NCI-H2107 treated with DMSO at 0.1 percent for 48 hours (cell line): ENCODE measurements around the gene SPATA46.

ENCODE experiments used
- DNase-seq: peaks from one replicate; lab custom pipeline; 2025; ENCODE audit not compliant: unreplicated experiment; lab: John Stamatoyannopoulos, UW

SPATA46 gene

DNA sequence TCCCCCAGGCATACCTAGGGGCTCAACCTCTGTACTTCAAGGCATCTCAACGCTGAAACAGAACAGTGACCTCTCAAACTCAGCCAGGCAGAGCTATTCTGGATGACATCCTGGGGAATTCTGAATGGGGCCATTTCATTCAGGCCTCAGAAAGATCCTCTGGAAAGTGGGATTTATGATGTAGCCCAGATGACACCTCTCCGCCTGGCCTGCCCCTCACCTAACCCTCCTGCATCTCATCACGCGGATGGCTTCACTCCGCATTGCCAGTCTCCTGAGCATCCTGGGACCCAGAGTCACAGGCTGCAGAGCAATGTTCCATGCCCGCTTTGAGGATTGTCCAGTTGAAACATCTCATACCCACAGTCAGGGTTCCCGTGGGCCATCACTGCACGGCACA, 1.2 kb downstream of the SPATA46 start:
- DNase-seq, result no peak

DNA sequence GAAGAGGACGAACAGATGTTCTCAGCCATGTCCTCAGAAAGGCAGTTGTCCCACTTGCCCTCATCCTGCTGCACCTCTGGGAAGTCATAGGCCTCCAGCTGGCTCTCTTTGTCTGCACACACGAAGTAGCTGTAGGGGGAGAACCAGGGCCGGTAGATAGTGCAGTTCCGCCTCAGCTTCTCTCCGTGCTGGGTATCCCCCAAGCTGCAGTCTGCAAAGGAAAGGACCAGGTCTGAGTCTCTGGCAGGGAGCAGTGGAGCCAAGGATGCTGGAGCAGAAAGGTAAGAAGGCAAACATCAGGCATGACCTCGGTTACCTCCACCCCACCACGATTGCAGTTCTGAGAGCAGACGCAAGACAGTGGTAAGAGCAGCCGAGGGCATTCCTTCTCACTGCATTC, 2.2 kb downstream of the SPATA46 start:
- DNase-seq, result no peak

DNA sequence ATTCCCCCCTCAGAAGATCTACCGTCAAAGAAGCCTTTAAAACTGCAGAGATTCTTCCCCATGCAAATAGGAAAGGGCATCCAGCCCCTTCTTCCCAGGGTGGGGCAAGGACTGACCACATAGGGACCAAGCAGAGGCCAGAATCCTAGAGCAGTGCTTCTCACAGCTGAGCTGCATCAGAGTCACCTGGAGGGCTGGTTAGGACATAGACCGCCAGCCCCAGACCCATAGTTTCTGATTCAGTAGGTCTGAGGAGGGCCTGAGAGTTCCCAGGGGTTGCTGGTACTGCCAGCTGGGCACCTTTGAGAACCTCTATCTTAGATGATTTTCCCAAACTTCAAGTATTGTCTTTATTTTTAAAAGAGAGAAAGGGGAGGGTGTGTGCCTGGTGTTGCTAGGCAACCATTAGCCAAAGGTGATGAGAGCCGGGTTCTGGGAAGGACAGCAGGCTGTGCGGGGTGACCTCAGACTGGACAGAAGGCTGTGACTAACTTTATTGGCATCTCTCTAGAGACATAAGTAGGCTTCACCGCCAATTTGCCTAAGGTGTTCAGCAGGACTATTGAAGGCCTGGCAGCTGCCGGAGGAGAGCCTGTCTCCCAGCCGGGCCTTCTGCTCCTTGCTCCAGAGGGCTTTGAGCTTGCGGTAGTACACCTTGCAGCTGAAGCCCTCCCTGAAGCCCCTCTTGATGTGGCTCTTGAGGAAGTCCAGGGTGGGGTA, 3.0 kb downstream of the SPATA46 start:
- no peak for DNase-seq

DNA sequence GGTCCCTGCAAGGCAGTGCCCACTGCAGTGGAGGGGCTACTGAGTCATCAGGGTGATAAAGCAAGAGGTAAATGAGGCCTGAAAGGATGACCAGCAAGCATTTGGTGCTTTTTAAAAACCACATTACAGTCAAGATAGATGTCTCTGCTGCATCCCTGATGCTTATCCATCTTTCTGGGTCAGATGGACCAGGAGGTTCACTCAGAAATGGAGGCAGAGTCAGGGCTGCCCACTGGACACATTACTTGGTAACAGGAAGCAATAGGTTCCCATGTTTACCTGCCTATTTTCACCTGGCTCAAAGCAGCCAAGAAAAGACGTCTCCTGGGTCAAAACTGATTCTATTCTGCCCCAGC, 3.6 kb downstream of the SPATA46 start:
- no peak for DNase-seq

DNA sequence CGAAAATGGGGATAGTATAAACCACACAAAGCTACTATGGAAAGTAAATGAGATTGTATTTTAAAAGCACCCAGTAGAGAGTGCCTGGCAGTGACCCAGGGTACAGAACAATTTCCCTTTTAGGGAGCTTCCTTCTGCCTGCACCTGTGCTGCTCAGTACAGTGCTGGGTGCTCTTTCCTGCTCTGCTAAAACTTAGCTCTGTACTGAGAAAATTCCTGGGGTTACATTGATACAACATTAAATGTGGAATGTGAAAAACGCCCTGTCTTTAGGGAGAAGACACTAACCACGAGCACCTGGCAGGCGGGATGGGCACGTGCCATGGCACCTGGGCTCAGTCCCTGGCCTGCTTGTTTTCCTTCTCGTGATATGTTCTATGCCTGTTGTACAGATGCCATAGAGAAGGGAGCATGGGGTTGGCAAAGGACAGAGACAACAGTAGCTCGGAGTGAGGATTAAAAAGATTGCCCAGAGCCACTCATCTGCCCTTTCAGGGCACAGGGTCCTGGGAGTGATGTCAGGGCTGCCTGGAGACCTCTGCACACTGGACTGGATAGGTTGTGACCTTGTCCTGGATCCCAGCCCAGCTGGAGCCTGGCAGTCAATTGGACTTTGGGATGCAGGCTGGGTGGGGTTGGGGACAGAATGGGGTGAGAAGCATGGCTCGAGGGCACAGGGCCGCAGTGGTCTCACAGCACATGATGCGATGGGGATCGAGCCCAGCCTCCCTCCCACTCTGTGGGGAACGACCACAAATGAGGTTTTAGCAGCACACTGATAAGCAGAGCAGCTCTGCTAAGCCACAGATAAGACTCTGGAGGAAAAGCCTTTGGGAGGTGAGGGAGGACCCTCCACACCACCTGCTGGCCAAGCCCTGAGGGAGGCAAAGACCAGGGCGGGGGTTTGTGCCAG, 4.2 kb downstream of the SPATA46 start:
- DNase-seq, result no peak

DNA sequence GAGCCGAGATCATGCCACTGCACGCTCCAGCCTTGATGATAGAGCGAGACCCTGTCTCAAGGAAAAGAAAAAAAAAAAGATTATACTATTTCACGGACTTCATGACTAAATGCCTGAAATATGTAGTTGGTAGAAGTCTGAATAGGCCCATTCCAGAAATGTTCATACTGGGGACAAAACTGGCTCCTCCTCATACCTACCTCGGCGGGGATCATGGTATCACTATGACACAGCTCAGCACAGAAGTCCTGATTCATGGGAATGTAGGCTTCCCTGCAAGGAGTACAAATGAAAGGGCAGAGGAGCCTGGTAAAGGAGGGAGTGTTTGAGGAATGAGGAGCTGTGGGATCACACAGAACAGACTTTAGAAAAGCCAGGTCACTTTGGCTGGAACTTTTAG, 5.0 kb downstream of the SPATA46 start:
- no peak for DNase-seq

DNA sequence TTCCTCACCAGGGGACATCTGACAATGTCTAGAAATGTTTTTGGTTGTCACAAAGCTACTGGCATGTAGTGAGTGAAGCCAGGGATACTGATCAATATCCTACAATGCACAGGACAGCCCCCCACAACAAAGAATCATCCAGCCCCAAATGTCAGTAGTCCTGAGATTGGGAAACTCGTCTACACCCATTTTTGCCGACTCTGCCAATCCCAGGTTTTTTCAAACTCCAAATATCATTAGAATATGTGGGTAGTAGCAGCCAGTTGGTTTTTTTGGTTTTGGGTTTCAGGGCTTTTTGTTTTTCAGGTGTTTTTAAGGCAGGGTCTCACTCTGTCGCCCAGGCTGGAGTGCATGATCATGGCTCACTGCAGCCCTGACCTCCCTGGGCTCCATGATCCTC, 5.9 kb downstream of the SPATA46 start:
- no peak for DNase-seq

DNA sequence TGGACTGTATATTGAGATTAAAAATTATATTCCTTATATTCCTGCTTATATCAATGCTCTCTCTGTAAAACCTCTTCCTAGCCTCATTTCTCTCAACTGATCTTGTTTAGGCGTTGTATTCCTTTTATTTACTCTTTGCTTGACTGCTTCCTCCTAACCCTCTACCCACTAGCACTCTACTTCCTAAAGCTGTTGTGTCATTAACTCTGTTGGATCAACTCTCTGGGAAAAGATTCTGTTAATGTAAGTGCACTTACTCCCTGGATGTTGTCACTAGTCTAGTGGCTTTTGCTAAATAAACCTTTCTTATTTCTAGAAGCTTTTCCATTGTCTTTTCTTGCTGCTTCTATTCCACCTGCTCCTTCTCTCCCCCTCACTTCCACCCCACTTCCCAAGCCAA, 6.5 kb downstream of the SPATA46 start:
- DNase-seq, result no peak

DNA sequence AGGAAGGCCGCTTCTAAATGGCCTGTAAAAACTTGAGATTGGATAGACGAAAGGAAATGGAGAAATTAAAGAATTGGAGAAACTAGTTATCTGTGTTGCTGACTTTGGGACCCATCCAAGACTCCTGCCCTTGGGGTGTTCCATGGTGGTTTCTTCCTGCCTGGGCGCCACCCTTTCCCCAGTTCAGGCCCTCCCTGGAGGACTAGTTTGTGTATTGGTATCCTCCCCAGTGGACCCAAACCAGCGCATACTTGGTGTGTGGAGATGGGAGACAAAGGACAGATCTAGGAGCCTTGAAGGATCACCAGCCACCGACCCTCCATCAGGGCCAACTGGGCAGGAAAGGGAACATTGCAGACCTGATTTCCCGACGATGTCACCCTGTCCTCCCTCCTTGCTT, 7.1 kb downstream of the SPATA46 start:
- DNase-seq, result no peak

DNA sequence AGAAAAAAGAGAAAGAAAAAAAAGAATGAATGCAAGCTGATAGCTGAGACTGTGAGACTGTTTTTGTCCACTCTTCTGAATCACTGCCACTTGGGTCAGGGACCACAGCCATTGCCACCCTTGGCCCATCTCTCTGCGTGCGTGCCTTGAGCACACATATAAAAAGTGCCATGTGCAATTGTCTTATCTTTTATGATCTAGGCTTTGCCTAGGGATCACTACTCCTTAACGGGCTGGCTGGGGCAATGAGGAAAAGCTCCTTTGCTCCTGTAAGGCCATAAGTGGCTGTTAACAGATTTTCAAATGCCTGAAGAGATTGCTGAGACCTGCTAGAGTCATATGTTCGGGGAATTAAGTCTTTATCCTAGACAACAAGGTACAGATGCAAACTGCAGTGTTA, 8.2 kb downstream of the SPATA46 start:
- DNase-seq, result no peak

DNA sequence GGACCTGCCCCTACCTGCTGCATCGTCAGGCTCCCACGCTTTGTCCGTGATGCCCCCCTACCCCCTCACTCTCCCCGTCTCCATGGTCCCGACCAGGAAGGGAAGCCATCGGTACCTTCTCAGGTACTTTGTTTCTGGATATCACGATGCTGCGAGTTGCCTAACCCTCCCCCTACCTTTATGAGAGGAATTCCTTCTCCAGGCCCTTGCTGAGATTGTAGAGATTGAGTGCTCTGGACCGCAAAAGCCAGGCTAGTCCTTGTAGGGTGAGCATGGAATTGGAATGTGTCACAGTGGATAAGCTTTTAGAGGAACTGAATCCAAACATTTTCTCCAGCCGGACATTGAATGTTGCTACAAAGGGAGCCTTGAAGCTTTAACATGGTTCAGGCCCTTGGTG, 8.9 kb downstream of the SPATA46 start:
- no peak for DNase-seq

DNA sequence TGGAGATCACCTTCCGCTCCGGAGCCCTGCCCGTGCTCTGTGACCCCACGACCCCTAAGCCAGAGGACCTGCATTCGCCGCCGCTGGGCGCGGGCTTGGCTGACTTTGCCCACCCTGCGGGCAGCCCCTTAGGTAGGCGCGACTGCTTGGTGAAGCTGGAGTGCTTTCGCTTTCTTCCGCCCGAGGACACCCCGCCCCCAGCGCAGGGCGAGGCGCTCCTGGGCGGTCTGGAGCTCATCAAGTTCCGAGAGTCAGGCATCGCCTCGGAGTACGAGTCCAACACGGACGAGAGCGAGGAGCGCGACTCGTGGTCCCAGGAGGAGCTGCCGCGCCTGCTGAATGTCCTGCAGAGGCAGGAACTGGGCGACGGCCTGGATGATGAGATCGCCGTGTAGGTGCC, 9.6 kb downstream of the SPATA46 start:
- no peak for DNase-seq

DNA sequence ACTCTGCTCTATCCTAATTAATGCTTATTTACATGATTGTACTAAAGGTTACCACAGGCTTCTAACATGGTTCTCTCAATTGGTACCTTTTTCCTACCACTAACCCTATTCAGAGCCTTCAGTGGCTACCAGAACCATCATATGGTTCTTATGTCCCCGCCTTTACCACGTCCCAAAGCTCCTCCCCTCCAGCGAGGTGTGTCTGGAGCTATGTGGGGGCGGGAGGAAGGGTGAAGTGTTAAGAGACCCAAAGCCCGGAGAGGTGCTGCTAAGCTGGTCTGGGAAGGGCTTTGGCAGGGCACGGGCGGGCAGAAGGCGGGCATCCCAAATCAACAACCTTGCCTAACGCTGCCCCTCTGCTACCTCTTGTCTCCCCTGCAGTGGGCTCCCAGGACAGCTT, 10.0 kb downstream of the SPATA46 start:
- no peak for DNase-seq

DNA sequence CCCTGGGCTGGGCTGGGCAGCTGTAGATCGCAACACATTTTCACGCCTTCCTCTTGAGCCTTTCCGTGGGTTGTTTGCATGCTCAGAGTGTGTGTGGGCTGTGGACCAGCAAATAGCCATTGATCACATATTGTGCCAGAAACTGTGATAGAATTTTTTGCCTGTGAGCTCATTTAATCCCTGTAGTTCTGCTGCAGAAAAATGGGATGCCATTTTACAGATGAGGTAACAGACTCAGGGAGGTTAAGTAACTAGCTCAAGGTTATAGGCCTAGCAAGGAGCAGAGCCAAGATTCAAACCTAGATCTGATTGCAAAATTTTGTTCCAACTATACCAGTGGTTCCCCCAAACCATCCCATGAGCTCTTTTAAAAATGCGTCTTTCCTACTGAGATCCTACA, 10.5 kb downstream of the SPATA46 start:
- no peak for DNase-seq

DNA sequence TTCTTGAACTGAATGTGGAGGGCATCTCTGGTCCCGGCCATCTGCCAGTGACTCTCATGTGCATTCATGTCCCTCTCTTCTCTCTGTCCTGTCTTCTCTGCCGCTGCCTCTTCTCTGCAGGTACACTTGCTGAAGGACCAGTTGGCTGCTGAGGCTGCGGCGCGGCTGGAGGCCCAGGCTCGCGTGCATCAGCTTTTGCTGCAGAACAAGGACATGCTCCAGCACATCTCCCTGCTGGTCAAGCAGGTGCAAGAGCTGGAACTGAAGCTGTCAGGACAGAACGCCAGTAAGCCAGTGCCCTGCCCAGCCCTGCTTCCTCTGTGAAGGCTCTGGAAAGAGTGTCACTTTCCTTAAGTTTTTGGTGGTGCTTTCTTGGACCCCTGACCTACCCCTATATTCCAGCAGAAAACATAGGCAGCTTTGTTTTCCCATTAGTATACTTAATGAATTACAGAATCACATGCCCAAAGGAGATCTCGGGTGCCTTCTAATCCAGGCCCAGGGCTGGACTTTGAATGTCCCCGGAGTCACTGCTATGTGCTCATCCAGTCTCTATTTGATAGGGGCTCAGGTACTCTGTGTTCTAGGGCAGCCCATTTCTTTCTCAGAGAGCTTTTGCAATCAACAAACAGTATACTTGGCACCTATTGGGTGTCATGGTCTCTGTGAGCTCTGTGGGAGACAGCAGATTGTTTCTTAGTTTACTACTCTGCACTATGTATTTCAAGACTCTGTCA, 11.2 kb downstream of the SPATA46 start:
- DNase-seq, result no peak

DNA sequence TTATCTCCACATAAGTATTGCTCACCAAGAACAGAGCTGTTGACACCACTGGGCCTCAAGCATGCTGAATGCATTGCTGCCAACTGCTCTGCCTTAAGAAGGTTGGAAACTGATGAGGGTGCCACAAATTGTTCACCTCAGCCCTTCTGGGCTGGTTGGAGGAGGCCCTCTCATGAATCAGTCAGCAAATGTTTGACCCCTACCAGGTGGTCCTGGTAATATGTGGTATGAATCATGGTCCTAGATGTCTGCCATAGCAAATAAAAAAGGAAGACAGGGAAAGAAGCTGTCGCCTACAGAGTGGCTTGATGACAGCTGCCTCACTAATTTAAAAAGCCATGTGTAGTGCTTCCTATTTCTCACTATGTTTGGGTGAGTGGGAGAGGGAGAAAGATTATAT, 12.2 kb downstream of the SPATA46 start:
- no peak for DNase-seq

DNA sequence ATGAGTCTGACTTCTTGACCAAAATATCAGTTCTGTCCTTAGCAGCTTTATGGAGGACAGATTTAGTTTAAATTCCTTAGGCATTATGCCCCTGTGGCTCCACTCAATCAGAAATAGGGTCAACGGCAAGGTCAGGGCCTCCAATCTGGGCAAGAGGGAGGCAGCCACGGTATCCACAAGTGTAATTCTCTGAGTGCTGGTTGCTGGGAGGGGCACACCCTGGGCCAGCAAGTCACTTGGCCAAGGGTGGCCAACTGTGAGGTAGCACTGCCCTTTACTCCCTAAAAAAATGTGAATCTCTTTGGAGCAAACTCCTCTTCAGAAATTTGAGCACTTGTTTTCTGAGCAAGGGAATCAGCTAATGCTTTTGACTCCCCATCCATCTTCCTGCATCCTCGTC, 12.8 kb downstream of the SPATA46 start:
- no peak for DNase-seq

DNA sequence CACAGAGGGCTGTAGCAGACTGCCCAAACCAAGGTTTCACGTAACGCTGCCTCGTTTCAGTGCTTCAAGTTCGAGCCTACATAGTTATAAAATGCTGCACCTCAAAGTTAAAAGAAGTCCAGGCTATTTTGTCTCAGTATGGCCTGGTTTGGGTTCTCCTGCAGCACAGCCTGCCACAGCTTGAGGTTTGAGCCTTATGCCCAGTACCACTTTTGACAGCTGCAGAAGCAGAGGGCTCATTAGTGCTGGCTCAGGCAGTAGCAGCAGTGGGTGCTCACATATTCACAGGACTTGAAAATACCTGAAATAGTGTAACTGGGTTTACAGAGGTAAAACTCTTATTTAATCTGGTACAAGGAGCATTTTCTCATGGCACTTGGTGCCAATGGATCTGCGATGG, 15.3 kb downstream of the SPATA46 start:
- DNase-seq, result no peak

DNA sequence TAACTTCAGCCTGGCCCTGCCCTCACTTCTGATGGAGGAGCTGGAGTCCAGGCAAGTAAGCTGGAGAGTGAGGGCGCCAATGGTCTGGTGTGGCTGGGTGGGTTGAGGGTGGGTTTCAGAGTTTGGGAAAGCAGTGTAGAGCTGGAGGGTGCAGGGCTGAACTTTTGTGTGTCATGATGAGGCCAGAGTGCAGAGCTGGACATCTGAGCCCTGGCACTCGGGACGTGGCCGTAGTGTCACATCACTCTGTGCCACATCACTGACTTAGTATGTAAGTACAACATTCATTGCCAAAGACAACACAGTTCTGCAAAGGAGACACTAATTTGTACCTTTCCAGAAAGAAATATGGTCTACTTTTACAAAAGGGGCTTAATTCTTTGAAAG, 15.8 kb downstream of the SPATA46 start:
- DNase-seq, result no peak

DNA sequence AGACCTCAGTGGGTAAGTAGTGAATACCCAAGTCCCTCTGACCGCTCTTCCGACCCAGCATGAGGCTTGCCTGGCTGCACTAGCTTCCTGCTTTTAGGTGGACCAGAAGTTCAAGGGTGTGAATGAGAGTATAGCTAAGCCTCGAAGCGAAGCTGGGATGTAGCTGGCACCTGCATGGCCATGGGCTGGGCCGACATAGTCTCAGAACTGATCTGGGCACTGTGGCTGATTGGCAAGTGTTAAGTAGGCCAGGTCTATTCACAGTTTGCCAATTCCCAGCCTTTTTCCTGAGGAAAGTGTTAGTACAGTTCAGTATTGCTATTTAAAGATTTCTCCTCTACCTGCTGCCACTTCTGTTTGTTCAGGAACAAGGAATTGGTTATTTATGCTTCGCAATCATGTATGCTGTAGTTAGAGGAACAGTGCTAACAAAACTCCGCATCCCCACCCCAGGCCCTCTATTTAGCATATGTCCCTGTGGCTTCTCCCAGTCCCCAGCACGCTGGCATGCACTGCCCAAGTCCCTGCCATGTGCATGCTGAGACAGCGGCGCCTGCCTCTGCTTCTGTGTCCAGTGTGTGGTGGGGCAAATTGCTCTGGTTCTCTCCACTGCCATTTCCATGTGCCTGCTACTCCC, 16.3 kb downstream of the SPATA46 start:
- DNase-seq, result no peak

DNA sequence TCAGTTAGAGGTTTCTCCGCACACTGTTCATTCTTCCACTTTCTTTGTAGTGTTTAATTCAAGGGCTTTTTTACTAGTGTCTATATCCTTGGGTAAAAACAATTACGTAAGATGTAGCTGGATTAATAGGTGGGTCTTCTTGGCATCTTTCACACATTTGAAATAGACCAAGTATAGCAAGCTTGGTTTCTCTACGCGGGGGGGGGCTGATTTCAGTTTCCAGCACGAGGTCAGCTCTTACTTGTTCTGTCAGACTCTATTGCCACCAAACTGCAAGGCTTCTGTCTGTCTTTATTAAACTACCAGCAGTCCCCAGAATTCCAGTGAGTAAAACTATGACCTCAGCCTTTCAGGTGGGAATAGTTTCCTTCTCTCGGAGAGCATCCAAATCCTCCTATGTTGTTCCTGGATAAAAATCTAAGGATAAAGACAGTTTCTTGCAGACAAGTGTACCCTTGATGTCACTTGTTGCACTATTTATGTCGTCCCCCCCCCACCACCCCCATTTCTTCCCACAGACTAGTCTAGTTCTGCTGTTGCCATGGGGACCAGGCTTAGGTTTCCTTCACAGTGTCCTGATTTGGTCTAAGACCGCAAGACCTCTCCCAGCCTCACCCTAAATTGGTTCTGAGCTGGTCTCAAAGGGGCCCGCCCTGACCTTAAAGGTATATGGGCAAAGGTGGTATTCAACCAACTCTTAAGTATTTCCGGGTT, 17.0 kb downstream of the SPATA46 start:
- no peak for DNase-seq
